Measurements from ENCODE around the gene DHX34. TPM values are rescaled to one million over a fixed set of nuclear protein-coding genes. Genes with fewer than 3 reads are reported as not detected.

Gene DHX34
- total and polyA plus RNA-seq, 4 donors: 3.1 to 11.6 (median 6.1) TPM

DNA sequence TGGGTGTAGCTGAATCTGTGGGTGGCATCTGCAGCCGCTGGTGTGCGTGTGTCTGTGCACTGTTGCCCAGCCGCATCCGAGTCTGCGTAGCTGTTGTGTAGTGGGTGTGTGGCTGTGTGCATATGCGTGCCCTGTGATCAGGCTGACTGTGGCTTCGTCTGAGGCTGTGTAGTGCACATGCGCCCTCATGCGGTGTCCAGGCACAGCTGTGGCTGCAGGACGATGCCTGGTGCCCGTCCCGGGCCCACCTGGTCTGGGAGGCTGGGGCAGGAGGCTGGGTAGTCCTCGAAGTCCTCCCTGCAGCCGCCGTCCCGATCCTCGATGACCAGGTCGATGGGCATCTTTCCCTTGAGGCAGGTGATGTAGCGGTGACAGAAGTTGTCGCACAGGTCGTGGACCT lies 65.4 kb downstream of the DHX34 start:
- Histone ChIP-seq H3K27me3 (ENCODE audit: control insufficient read depth in 4 of 4, insufficient read depth in 4 of 4, low read length in 3 of 4) (peaks cover 0 to 14% (median 2%) of the 10 kb centered on the region in 4 donors), H3K36me3 (ENCODE audit: control insufficient read depth in 4 of 4, insufficient read depth in 3 of 4, low read depth in 1 of 4, low read length in 3 of 4) (no peaks in the 10 kb centered on the region), H3K4me1 (ENCODE audit: control insufficient read depth in 4 of 4, insufficient read depth in 4 of 4, low read length in 3 of 4) (peaks cover 0 to 6% (median 2%) of the 10 kb centered on the region in 4 donors), H3K9me3 (ENCODE audit: control insufficient read depth in 4 of 4, low read length in 3 of 4) (no peaks in the 10 kb centered on the region), H3K27ac (ENCODE audit: low read depth in 1 of 2, low read length in 2 of 2) (no peak overlapping the region), H3K4me3 (ENCODE audit: low read depth in 1 of 3, low read length in 3 of 3) (no peak overlapping the region), H3K9ac (ENCODE audit: low read depth in 1 of 2, low read length in 2 of 2) (no peak overlapping the region)
- TF ChIP-seq FOXA2 (IDR thresholded peaks at IDR 0.05) (no peak), YY1 (IDR thresholded peaks at IDR 0.05) (no peak), ATF3 (IDR thresholded peaks at IDR 0.05) (no peak)
- TF ChIP-seq, protein P1, sequence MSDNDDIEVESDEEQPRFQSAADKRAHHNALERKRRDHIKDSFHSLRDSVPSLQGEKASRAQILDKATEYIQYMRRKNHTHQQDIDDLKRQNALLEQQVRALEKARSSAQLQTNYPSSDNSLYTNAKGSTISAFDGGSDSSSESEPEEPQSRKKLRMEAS (IDR thresholded peaks at IDR 0.05): no peak
- TF ChIP-seq, protein P2, sequence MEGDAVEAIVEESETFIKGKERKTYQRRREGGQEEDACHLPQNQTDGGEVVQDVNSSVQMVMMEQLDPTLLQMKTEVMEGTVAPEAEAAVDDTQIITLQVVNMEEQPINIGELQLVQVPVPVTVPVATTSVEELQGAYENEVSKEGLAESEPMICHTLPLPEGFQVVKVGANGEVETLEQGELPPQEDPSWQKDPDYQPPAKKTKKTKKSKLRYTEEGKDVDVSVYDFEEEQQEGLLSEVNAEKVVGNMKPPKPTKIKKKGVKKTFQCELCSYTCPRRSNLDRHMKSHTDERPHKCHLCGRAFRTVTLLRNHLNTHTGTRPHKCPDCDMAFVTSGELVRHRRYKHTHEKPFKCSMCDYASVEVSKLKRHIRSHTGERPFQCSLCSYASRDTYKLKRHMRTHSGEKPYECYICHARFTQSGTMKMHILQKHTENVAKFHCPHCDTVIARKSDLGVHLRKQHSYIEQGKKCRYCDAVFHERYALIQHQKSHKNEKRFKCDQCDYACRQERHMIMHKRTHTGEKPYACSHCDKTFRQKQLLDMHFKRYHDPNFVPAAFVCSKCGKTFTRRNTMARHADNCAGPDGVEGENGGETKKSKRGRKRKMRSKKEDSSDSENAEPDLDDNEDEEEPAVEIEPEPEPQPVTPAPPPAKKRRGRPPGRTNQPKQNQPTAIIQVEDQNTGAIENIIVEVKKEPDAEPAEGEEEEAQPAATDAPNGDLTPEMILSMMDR (IDR thresholded peaks at IDR 0.05; ENCODE audit: low read depth, low read length, missing input control): peak; percentile 20
- WGBS: 62% methylated on average over 21 of the region's 21 CpGs
- DNase-seq (ENCODE audit: low spot score): no peak

DNA sequence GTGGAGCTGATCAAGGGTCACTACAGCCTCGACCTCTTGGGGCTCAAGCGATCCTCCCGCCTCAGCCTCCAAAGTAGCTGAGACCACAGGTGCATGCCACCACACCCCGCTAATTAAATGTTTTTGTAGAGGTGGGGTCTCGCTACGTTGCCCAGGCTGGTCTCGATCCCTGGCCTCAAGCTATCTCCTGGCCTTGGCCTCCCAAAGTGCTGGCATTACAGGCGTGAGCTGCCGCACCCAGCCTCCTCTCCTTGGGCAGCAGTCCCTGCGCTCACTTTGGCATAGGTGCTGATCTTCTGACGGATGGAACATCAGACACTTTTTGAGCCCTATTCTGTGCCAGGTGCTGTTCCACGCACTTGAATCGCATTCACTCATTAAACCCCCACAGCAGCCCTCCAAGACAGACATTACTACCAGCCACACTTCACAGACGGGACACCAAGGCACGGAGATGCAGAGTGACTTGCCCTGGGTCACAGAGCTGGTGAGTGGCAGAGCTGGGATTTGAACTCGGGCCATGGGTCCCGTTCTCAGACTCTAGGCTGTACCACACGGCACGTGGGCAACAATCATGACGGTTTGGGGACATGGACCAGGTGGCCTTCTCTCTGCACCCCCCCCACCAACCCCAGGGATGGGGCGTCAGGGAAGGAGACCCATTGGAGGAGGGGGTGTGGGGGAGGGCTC lies 67.0 kb downstream of the DHX34 start:
- no peak for DNase-seq (ENCODE audit: low spot score)
- no peaks in the 10 kb centered on the region for H3K9me3 ChIP-seq (ENCODE audit: control insufficient read depth in 4 of 4, low read length in 3 of 4)
- H3K4me3 ChIP-seq (ENCODE audit: low read depth in 1 of 3, low read length in 3 of 3): no peak overlapping the region
- no peak overlapping the region for H3K27ac ChIP-seq (ENCODE audit: low read depth in 1 of 2, low read length in 2 of 2)
- WGBS: 84% methylated on average over 21 of the region's 21 CpGs
- no peaks in the 10 kb centered on the region for H3K36me3 ChIP-seq (ENCODE audit: control insufficient read depth in 4 of 4, insufficient read depth in 3 of 4, low read depth in 1 of 4, low read length in 3 of 4)
- H3K9ac ChIP-seq (ENCODE audit: low read depth in 1 of 2, low read length in 2 of 2): no peak overlapping the region
- H3K27me3 ChIP-seq (ENCODE audit: control insufficient read depth in 4 of 4, insufficient read depth in 4 of 4, low read length in 3 of 4): peaks cover 0 to 19% (median 4%) of the 10 kb centered on the region in 4 donors
- TF ChIP-seq NR2F2 (IDR thresholded peaks at IDR 0.05) (no peak), JUND (IDR thresholded peaks at IDR 0.05) (no peak), FOXA2 (IDR thresholded peaks at IDR 0.05) (no peak), REST (IDR thresholded peaks at IDR 0.05) (no peak), ATF3 (IDR thresholded peaks at IDR 0.05) (no peak), ZBTB33 (IDR thresholded peaks at IDR 0.05) (no peak), GABPA (IDR thresholded peaks at IDR 0.05 in 1 of 2, conservative IDR thresholded peaks at IDR 0.05 in 1 of 2) (no peak), SP1 (IDR thresholded peaks at IDR 0.05) (no peak)
- TF ChIP-seq, protein P2 (IDR thresholded peaks at IDR 0.05; ENCODE audit: low read depth, low read length, missing input control): no peak
- H3K4me1 ChIP-seq (ENCODE audit: control insufficient read depth in 4 of 4, insufficient read depth in 4 of 4, low read length in 3 of 4): peaks cover 0 to 6% (median 2%) of the 10 kb centered on the region in 4 donors
